Activated T-cell treated with anti-CD3 and anti-CD28 coated beads, Interleukin-2, amount 50 U/mL, for 1 hour (primary cell): Measurements from ENCODE around the gene UMAD1.

ENCODE experiments used
- DNase-seq: peaks from one replicate; pipeline ENCODE4 v3.0.0-alpha.2; 2020

Gene UMAD1

DNA sequence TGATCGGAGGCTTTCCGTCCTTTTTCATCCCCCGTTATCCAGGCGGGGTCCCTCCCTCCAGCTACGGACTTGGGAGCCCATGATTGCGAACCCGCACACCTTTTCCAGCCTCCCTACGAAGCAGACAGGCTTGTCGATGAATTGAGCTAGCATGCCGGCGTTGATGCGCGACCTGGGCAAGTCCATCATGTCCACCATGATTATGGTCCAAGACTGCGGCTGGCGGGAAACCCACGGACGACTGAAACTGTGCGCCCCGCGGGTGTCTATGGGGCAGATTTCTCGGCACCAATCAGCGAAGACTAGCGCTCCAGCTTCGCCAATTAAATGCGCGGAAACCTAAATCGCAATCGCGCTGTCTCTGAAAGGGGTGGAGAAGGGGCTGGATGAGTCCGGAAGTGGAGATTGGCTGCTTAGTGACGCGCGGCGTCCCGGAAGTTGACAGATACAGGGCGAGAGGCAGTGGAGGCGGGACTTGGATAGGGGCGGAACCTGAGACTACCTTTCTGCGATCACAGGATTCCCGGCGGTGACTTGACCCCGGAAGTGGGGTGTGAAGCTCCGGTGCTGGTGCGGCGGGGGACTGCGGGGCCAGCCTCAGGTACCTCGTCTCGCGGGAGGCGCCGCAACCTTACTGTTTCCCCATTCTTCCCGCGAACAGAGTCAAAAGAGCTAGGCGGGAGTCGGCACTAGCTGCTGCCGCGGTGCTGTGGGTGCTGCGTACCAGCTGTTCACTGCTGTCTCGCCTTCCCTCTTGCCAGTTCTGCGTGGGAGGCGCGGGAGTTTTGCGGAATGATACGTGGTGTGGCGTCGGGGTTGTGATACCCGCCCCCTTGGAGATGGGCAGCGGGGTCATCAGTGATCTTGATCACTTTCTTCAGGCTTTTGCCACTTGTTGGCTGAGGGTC lies at the start of gene UMAD1:
Gene UMAD1, plus strand, starts transcription at position 532 of the 908 bp plus-strand sequence. CDS start 32,620 bp downstream, outside the sequence.
- DNase-seq = peak; percentile 95

DNA sequence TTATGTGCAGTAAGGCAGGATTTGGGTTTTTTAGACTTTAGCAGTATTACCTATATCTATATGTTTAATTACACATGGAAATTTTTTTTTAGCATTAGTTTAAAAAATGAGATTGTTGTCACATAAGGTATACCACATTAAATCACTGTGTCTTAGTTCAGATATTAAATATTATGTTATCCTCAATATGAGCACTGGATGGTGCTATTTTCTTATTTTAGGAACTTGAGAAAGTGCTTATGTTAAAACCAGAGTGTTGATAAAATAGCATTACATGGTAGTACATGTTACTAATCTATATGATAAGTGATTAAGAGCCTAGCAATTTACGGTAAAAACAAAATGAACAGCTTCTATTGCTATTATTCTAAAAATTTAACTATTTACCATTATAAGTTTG lies 45.1 kb upstream of the UMAD1 start:
- DNase-seq = no peak

DNA sequence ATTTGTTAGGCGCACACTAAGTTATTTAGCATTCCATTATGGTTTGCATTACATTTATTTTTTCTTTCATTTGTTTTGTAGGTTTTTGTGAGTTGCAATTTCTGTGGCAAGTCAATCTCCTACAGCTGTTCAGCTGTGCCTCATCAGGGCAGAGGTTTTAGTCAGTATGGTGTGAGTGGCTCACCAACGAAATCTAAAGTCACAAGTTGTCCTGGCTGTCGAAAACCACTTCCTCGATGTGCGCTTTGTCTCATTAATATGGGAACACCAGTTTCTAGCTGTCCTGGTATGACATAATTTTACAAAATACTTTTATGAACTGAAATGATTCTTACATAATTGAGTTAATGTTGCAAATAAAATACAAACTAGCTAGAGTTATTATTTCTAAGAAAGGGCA lies 44.4 kb upstream of the UMAD1 start:
- no peak for DNase-seq

DNA sequence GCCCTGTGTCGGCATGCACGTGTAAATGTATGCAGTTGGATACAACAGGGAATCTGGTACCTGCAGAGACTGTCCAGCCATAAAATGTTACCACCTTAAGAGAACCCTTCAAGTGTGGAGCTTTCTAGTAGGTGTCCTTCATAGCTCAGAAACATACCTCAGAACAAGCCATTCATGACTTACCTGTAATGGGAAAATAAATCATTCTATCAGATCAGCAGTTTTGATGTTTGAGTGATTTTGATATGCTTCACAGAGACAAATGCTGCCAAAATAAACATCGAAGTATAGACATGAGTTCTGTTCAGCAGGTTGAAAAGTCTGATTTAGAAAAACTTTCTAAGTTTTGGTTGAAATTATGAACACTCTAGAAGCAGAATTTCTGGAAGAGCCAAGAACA lies 33.5 kb upstream of the UMAD1 start:
- DNase-seq = no peak

DNA sequence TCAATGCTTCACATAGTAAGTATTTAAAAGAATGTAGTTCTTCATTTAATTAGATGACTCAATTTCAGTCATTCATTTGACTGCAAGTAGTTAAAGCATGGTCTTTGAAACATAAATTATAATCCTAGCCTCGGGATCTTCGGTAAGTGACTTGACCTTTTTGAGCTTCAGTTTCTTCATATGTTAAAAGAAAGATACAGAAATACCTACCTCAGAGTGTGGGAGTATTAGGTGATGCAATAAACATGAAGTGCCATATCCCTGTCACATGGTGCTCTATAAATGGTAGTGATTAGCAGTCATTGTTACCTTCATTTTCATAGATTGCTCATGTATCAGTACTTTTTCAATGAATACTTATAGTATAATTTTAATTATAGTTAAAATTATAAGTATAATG lies 31.2 kb upstream of the UMAD1 start:
- DNase-seq = no peak

DNA sequence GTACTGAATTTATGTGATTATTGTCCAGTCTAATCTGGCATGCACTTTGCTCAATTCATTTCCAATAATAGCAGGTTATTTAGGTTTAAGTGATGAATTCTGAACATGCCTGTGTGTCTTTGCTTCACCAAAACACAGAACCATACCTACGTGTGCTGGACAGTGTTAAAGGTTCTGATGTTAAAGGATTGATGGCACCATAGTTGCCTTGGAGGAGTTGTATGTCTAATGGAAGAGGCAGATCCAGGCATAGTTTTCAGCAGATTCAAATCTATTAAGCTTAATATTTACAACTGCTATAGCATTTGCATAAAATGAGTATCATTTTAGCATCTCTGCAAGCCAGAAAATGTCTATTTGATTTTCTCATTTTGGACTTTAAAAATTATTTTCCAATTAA lies 28.0 kb upstream of the UMAD1 start:
- DNase-seq = no peak

DNA sequence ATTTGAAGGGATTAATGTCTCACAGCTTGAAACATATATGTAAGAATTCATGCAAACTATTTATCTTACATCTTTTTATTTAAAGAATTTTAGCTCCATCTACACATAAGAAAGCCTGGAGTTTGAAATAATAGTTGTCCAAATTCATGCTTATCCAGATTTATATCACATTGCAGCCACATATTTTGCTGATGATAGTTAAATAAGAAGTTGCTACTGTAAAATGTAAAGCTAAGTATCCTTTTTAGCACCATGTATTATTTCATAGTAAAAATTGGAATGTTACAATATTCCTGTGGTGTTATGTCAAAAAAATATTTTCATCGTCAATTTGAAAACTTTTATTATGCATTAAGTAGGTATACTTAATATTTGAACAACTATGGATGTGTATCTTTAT lies 27.3 kb upstream of the UMAD1 start:
- DNase-seq = no peak

DNA sequence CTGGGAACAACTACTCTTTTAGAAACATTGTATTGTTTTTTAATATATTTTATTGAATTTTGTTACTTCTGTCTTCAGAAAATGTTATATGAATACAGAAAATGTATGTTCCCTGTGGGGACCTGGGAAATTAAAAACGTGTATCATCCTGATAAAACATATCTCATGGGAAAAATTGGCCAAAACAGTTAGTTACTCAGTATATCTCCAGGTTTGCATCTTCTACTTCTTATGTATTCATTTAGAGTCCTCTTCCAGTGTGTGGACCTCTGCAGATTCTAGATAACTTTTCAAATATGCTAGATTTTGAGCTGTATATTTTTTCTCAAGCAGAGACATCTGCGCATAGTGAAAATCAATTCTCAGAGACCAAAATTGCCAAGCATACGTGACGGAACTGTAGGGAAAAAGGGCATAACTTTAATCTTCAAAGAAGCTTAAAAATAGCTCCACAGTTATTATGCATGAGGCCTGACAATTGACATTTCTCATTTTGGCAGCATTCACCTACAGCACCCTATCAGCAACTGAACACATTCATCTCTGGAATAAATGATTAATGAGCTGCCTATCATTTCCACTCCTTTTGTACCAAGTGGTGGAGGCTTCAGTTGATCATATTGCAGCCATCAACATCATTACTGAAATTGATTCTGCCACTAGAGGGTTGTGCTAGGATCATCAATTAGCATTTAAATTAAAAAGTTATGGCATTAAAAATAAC lies 26.4 kb upstream of the UMAD1 start:
- no peak for DNase-seq

DNA sequence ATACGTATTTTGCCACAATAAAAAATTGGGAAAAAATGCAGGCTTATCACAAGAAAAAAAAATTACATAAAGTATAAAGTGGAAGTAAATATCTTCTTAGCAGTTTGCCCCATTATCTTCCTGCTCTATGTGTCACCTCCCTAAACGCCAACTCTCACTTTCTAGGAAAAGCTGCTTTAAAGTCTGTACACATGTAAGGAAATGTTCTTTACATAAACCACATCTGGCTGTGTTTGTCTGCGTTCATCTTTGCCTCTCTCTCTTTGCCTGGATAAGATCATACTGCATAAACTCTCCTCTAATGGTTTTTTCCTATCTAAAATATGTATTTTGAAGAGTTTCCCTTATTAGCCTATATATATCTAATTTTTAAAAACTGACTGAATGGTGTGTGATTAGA lies 23.0 kb upstream of the UMAD1 start:
- no peak for DNase-seq

DNA sequence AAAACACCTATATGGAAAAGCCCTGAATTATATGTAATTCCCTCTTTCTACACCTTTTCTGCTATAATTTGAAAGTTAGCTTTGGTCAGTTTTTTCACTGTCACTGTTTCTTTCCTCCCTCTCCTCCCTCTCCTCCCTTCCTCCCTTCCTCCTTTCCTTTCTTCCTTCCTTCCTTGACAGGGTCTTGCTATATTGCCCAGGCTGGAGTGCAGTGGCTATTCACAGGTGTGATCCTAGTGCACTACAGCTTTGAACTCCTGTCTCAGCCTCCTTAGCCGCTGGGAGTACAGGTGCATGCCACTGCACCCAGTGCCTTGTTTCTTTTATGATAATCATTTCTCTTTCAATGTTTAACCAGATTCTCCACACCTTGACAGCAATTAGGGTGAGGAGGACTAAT lies 22.1 kb upstream of the UMAD1 start:
- no peak for DNase-seq

DNA sequence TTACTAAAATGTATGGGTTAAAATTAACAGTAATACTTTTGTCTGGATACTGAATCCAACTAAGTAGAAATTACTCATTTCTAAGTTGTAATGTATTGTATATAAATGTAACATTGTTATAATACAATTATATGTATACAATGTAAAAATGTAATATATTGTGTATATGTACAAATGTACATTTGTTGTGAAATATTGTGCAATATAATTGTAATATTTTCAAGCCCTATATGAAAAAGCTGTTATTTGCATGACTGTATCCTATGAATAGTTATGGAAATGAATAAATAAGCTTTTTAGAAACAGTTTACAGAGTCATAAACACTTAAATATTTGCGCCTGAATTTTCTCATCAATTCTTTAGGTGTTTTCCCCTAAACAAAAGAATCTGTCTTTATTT lies 20.3 kb upstream of the UMAD1 start:
- DNase-seq = no peak

DNA sequence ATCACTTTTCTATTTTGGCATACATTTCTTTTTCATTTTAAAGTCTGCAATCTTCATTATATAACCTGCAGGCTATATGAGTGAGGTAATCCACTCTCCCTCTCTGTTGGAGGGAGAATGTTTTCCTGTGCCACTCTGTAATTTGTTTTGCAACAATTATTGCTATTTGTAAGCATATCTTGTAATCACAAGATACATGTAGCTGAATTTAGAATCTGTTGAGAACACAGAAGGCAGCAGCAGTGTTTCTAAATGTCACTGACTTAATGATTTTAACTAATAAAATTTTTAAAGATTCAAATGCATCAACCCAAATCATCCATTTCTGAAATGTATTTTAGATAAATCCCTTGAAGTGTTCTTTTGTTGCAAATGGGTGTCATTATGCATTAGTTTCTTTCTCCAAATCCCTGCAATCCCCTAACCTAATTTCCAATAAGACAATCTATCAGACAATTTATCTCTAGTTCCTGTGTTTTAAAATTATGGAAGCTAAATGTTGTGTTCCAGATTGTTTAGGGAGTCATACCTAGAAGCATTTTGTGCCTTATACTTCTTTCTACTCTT lies 19.8 kb upstream of the UMAD1 start:
- no peak for DNase-seq

DNA sequence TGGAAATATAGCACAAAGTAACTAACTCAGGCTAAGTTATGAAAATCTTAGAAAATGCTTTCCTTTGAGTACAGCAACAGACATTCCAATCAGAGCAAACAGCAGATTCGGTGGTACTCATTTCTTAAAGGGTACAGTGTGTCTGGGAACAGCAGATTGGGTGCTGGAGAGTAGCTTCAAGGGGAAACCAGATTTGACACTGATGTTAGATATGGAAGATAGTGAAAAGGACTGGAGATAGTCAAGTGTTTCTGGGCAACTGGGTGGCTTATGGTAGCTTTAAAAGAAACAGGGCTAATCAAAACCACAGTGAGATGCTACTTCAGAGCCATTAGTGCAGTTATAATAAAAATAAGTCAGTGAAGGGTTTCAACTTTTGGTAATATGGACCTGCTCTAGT lies 12.1 kb upstream of the UMAD1 start:
- DNase-seq = no peak

DNA sequence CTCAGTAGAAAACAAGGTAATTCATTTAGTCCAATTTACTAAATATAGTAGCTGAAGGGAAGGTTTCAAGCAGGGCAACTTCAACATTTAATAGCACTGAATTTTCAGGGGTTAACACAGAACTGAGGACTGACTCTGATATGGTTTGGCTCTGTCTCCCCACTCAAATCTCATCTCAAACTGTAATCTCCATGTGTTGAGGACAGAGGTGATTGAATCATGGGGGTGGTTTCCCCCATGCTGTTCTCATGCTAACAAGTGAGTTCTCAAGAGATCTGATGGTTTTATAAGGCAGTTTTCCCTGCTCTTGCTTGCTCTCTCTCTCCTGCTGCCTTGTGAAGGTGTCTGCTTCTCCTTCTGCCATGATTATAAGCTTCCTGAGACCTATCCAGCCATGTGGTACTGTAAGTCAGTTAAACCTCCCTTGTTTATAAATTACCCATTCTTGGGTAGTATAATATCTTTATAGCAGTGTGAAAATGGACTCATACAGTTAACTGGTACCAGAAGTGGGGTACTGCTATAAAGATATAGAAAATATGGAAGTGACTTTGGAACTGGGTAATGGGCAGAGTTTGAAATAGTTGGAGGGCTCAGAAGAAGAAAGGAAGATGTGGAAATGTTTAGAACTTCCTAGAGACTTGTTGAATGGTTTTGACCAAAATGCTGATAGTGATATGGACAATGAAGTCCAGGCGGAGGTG lies 9.8 kb upstream of the UMAD1 start:
- no peak for DNase-seq

DNA sequence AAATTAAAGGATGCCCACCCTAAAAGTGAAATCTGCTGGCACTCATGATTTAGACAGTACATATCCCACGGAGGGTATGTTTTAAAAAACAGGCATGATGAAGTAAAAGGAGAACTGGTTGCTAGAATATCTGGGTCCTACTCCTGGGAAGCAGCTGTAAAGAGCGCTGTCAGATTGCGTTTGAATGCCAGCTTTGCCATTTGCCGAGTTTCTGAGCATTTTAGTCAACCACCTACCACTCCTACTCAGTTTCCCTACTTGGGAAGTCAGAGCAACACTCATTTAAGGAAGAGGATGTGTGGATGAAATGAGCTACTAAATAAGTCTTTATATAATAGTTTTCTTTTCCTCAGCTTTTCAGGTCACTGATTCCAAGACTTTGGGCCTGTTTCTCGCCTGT lies 1.1 kb upstream of the UMAD1 start:
- no peak for DNase-seq

DNA sequence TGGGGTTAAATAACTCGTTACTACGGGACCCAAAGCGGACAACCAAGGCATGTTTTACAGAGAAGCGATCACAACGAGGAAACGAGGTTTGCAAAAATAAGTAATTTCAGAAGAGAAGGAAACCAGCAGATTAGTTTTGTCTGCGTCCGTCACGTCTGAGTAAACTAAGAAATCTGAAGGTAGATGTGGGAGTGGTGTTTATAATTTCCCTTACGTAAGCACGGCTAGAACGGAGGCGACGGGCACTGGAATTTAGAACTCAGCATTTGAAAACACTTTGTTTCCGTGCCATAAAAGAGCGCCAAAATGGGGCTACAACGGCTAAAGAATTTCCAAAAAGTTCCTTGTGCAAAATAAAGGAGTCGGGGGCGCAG lies 718 bp upstream of the UMAD1 start:
- DNase-seq = no peak

DNA sequence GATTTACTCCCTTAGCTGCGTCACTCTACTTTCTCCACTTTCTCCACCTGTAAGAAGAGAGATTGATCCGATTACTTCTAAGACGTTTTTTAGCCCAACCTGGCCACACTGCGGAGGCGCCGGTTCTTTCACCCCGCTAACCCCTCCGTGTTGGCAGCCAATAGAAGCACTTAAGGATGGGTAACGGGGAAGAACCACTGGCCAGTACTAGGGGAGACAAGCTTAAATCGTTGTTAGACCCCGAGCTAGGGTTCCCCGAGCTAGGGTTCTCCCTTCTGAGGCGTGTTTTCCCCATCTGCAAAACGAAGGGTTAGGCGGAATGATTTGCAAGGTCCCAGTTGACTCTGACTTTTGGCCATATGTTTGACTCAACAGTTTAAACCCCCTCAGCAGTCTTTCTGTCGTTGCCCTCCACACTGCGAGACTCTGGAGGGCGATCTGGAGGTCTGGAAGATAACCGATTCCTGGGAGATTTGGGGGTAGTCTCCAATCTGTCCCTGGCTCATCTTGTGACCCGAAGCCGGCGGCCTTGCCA lies 644 bp downstream of the UMAD1 start:
- no peak for DNase-seq

DNA sequence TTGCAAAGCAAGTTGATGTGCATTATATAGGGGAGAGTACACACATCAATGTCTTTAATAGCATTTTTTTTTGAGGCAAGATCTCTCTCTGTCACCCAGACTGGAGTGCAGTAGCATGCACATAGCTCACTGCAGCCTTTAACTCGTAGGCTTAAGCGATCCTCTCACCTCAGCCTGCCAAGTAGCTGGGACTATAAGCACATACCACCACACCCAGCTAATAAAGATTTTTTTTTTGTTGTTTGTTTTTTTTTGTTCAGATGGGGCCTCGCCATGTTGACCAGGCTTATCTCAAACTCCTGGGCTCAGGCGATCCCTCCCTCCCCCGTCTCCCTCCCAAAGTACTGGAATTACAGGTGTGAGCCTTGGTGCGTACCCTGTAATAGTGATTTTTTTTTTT lies 1.5 kb downstream of the UMAD1 start:
- DNase-seq = no peak

DNA sequence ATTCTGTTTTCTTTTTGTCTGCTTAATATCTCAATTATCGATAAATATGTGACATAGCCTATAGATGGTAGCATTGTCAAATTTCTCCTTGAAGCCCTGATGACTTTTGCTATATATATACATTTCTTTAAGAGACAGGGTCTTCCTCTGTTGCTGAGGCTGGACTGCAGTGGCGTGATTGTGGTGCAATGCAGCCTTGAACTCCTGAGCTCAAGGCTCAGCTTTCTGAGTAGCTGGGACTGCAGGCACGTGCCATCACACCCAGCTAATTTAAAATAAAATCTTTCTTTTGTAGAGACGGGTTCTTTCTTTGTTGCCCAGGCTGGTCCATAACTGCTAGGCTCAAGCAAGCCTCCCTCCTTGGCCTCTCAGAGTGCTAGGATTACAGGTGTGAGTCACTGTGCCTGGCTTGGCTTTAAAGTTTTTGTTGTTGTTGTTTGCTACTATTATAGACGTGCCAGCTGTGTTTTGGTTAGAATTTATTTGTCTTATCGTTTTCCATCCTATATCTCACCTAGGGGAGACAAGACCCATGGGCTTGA lies 7.0 kb downstream of the UMAD1 start:
- no peak for DNase-seq

DNA sequence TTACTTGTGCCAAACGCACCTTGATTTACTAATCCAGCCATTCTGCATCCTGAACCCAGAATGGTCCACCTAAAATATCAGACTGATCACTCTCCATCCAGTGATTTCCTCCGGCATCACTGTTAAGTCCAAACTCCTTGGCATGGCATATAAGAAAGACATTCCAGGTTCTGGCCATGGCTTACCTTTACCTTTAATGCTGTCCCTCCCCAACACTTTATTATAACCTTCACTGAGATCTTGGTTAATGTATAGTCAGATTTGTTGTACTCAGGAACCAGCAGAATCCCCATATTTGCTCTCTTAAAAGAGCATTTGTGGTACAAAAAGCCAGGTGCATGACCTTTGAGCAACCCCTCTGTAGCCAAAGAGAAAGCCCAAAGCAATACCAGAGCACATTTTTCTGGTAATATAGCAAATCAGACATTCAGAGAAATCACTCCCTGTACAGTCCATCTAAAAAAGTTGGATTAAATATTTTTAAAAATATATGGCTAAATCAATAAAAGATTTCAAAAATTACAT lies 10.2 kb downstream of the UMAD1 start:
- no peak for DNase-seq

DNA sequence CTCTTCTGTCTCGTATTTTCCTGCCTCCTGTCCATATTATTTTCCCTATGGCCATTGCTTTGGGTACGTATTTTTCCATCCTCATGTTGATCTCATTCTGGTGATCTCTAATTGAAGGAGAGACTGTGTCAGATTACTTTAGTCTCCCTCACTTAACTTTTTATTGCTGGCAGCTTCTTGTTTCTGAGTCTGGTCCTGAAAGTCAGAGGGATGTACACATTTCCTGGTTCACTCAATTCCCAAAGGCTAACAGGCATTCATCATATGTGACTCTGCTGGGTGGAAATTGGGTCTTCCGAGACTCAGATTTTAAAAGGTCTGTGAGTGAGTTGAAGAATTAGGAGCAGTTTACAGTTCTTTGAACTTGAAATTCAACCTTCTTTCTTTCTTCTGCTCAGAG lies 10.9 kb downstream of the UMAD1 start:
- DNase-seq = no peak

DNA sequence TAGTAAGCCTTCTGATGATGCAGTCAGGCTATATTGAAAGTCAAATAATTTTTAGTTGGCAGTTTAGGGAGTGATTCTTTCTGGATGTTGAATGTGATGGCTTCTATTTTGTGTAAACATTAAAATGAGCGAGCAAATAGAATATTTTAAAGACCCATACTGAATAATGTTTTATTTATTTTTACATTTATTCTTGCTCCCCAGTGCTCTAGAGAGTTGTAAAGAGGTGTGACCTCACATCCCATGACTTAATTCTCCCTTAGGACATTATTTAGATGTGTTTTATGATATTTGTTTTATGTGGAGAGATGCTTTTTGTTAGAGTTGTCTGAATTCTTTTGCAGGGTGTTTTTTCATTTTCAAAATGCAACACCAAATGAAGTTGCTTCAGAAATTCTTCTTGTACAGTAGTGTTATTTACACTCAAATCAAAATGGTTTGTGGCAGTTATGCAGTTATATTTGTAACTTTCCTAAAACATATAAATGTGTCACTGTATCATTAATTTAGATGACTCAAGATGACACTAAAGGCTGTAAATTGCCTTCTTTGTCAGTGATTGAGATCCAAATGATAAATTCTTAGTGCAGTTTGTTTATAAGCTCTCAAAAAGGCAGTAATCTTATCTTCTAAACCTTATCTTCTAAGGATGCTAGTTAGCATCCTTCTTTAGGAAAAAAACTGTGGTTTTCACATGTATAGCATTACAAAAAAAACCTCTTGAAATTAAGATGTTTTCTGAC lies 12.4 kb downstream of the UMAD1 start:
- DNase-seq = no peak
